ENCODE data around the gene WRNIP1. TPM values are rescaled to one million over a fixed set of nuclear protein-coding genes. Genes with fewer than 3 reads are reported as not detected.

Gene WRNIP1
- total RNA-seq, 1 experiment from 2014 or later: 38.1 TPM

DNA sequence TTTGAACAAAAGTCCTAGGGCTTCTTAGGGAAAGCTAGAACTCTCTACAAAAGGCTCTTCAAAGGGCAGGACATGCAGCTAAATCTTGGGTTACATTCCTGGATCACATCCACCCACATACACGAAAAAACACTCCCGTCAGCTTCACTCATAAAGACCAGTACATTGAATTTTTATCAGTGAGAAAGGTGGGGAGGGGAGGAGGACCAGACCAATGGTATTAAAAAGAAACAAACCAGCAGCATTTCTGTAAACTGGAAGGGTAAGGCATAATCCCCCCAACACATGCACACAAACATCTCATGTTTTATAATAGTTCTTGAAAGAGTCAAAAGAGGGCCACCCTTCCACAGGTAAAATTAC lies 46.1 kb upstream of the WRNIP1 start:
- Histone ChIP-seq H2AK5ac (ENCODE audit: insufficient read length, low read length) (no peak overlapping the region), H2BK120ac (ENCODE audit: low read depth, low read length, poor library complexity, severe bottlenecking) (no peak overlapping the region), H2BK5ac (ENCODE audit: insufficient read length, low read length) (no peak overlapping the region), H3K23me2 (ENCODE audit: insufficient read length, low read depth, low read length, poor library complexity, severe bottlenecking) (no peaks in the 10 kb centered on the region), H2BK12ac (ENCODE audit: insufficient read length, low read depth, low read length) (no peak overlapping the region), H3K56ac (ENCODE audit: insufficient read length, low read depth, low read length) (no peak overlapping the region), H3K4me2 (ENCODE audit: insufficient read depth, insufficient read length, low read length) (no peak overlapping the region), H3K79me2 (ENCODE audit: insufficient read depth, low read length) (no peaks in the 10 kb centered on the region), H3K4ac (ENCODE audit: low read depth, low read length) (no peak overlapping the region), H3K4me1 (ENCODE audit: insufficient read depth, low read length) (no peaks in the 10 kb centered on the region), H3K9me3 (ENCODE audit: control insufficient read depth, low read depth, low read length) (no peaks in the 10 kb centered on the region), H3K27ac (ENCODE audit: insufficient read length, low read depth, low read length) (no peak overlapping the region), H4K91ac (ENCODE audit: insufficient read length, low read depth, low read length) (no peak overlapping the region), H3K23ac (ENCODE audit: insufficient read length, low read depth, low read length) (no peak overlapping the region), H3K14ac (ENCODE audit: insufficient read depth, low read length) (no peak overlapping the region), H3K79me1 (ENCODE audit: insufficient read depth, low read depth, low read length, poor library complexity, severe bottlenecking) (no peaks in the 10 kb centered on the region), H4K5ac (ENCODE audit: insufficient read length, low read depth, low read length) (no peak overlapping the region), H4K8ac (replicated peaks; ENCODE audit: insufficient read length, low read depth, low read length) (no peak overlapping the region), H2BK20ac (ENCODE audit: low read depth, low read length, poor library complexity, severe bottlenecking) (no peak overlapping the region), H2AFZ (ENCODE audit: low read length) (no peak overlapping the region), H4K20me1 (ENCODE audit: control insufficient read depth, insufficient read depth, insufficient read length) (no peaks in the 10 kb centered on the region), H3K18ac (ENCODE audit: insufficient read length, low read depth, low read length) (no peak overlapping the region), H3K27me3 (ENCODE audit: insufficient read depth, low read length) (no peaks in the 10 kb centered on the region), H2BK15ac (ENCODE audit: low read depth, low read length) (no peak overlapping the region), H3K9ac (ENCODE audit: extremely low read depth, insufficient read length, low read length) (no peak overlapping the region), H3T11ph (ENCODE audit: low read length) (no peak overlapping the region)
- H3K9me3 Mint-ChIP-seq: peaks cover 10 to 18% of the 10 kb centered on the region in 2 experiments; a peak in 4 of 5 replicates
- no peak overlapping the region for H3K27ac Mint-ChIP-seq
- no CpG with 5 or more reads among the region's 2 CpGs for WGBS (ENCODE audit: extremely low coverage, insufficient read length, low lambda C conversion rate)
- peaks cover 2 to 13% (median 6%) of the 10 kb centered on the region in 3 experiments; a peak in 6 of 7 replicates for H3K36me3 Mint-ChIP-seq (ENCODE audit: insufficient read depth in 1 of 3, low read depth in 3 of 3)
- DNase-seq: no peak
- H3K4me3 Mint-ChIP-seq: no peak overlapping the region
- TF ChIP-seq, protein P1, sequence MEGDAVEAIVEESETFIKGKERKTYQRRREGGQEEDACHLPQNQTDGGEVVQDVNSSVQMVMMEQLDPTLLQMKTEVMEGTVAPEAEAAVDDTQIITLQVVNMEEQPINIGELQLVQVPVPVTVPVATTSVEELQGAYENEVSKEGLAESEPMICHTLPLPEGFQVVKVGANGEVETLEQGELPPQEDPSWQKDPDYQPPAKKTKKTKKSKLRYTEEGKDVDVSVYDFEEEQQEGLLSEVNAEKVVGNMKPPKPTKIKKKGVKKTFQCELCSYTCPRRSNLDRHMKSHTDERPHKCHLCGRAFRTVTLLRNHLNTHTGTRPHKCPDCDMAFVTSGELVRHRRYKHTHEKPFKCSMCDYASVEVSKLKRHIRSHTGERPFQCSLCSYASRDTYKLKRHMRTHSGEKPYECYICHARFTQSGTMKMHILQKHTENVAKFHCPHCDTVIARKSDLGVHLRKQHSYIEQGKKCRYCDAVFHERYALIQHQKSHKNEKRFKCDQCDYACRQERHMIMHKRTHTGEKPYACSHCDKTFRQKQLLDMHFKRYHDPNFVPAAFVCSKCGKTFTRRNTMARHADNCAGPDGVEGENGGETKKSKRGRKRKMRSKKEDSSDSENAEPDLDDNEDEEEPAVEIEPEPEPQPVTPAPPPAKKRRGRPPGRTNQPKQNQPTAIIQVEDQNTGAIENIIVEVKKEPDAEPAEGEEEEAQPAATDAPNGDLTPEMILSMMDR (conservative IDR thresholded peaks at IDR 0.05): no peak
- peaks cover 4 to 7% of the 10 kb centered on the region in 2 experiments for H3K4me1 Mint-ChIP-seq
- H3K27me3 Mint-ChIP-seq (ENCODE audit: low read depth): no peaks in the 10 kb centered on the region; the same call in 1 of the 2 replicates
